IPS-15b (cell line): ENCODE measurements around the gene C2CD5.

Experiments used
- H3K27me3 ChIP-seq: one replicate; pipeline ENCODE4 v1.6.1; 2013; ENCODE audit warnings: low read length; ENCODE audit not compliant: control insufficient read depth, insufficient read depth
- H3K36me3 ChIP-seq: one replicate; pipeline ENCODE4 v1.6.1; 2013; ENCODE audit warnings: low read length; ENCODE audit not compliant: control insufficient read depth, insufficient read depth
- H3K4me1 ChIP-seq: one replicate; pipeline ENCODE4 v1.6.1; 2013; ENCODE audit warnings: mild to moderate bottlenecking, low read length; ENCODE audit not compliant: control insufficient read depth, insufficient read depth
- H3K4me3 ChIP-seq: one replicate; pipeline ENCODE4 v1.5.1; 2013; ENCODE audit warnings: low read depth, low read length
- H3K9ac ChIP-seq: one replicate; pipeline ENCODE4 v1.6.1; 2013; ENCODE audit warnings: low read depth, mild to moderate bottlenecking, low read length
- H3K9me3 ChIP-seq: one replicate; pipeline ENCODE4 v1.6.1; 2013; ENCODE audit warnings: mild to moderate bottlenecking, low read length; ENCODE audit not compliant: control insufficient read depth, insufficient read depth

C2CD5 gene

GRCh38 chr12:22535038-22535437, 9.3 kb downstream of the C2CD5 start:
- Histone ChIP-seq H3K9me3 (no peaks in the 10 kb centered on the region), H3K4me1 (peaks cover 11% of the 10 kb centered on the region), H3K4me3 (no peak overlapping the region), H3K9ac (no peak overlapping the region), H3K27me3 (no peaks in the 10 kb centered on the region), H3K36me3 (peaks cover 4% of the 10 kb centered on the region)

- Histone ChIP-seq H3K4me1 (peaks cover 7% of the 10 kb centered on the region), H3K36me3 (peaks cover 4% of the 10 kb centered on the region), H3K9ac (no peak overlapping the region), H3K9me3 (no peaks in the 10 kb centered on the region), H3K4me3 (no peak overlapping the region), H3K27me3 (no peaks in the 10 kb centered on the region)
Measured at GRCh38 chr12:22533155-22533554, 11.2 kb downstream of the C2CD5 start.

- Histone ChIP-seq H3K9ac (no peak overlapping the region), H3K4me1 (peaks cover 6% of the 10 kb centered on the region), H3K27me3 (no peaks in the 10 kb centered on the region), H3K4me3 (no peak overlapping the region), H3K36me3 (peaks cover 4% of the 10 kb centered on the region), H3K9me3 (no peaks in the 10 kb centered on the region)
Measured at GRCh38 chr12:22532317-22532716, 12.0 kb downstream of the C2CD5 start.

- Histone ChIP-seq H3K9ac (no peak overlapping the region), H3K9me3 (no peaks in the 10 kb centered on the region), H3K36me3 (peaks cover 4% of the 10 kb centered on the region), H3K27me3 (no peaks in the 10 kb centered on the region), H3K4me3 (no peak overlapping the region), H3K4me1 (peaks cover 6% of the 10 kb centered on the region)
Measured at GRCh38 chr12:22531205-22531604, 13.1 kb downstream of the C2CD5 start.

- Histone ChIP-seq H3K27me3 (no peaks in the 10 kb centered on the region), H3K9me3 (no peaks in the 10 kb centered on the region), H3K9ac (no peak overlapping the region), H3K4me1 (no peaks in the 10 kb centered on the region), H3K4me3 (no peak overlapping the region), H3K36me3 (peaks cover 4% of the 10 kb centered on the region)
Measured at GRCh38 chr12:22529281-22530060, 14.9 kb downstream of the C2CD5 start.

GRCh38 chr12:22527999-22528398, 16.3 kb downstream of the C2CD5 start:
- no peak overlapping the region for H3K9ac ChIP-seq

GRCh38 chr12:22526836-22527235, 17.5 kb downstream of the C2CD5 start:
- no peak overlapping the region for H3K9ac ChIP-seq
- H3K4me3 ChIP-seq: no peak overlapping the region
- H3K27me3 ChIP-seq: no peaks in the 10 kb centered on the region
- no peaks in the 10 kb centered on the region for H3K9me3 ChIP-seq
- peaks cover 11% of the 10 kb centered on the region for H3K36me3 ChIP-seq
- no peaks in the 10 kb centered on the region for H3K4me1 ChIP-seq

More at GRCh38 chr12:22527999-22528398, 16.3 kb downstream of the C2CD5 start:
- peaks cover 8% of the 10 kb centered on the region for H3K36me3 ChIP-seq
- no peaks in the 10 kb centered on the region for H3K27me3 ChIP-seq
- H3K4me3 ChIP-seq: no peak overlapping the region
- no peaks in the 10 kb centered on the region for H3K4me1 ChIP-seq
- no peaks in the 10 kb centered on the region for H3K9me3 ChIP-seq

- no peak overlapping the region for H3K4me3 ChIP-seq
- H3K9ac ChIP-seq: no peak overlapping the region
- H3K27me3 ChIP-seq: no peaks in the 10 kb centered on the region
- no peaks in the 10 kb centered on the region for H3K4me1 ChIP-seq
- H3K9me3 ChIP-seq: no peaks in the 10 kb centered on the region
- H3K36me3 ChIP-seq: peaks cover 11% of the 10 kb centered on the region
Measured at GRCh38 chr12:22525426-22525825, 18.9 kb downstream of the C2CD5 start.

- no peak overlapping the region for H3K9ac ChIP-seq
- no peak overlapping the region for H3K4me3 ChIP-seq
- H3K27me3 ChIP-seq: no peaks in the 10 kb centered on the region
- peaks cover 7% of the 10 kb centered on the region for H3K36me3 ChIP-seq
- no peaks in the 10 kb centered on the region for H3K4me1 ChIP-seq
- H3K9me3 ChIP-seq: no peaks in the 10 kb centered on the region
Measured at GRCh38 chr12:22518998-22519397, 25.3 kb downstream of the C2CD5 start.

- H3K27me3 ChIP-seq: no peaks in the 10 kb centered on the region
- H3K9me3 ChIP-seq: no peaks in the 10 kb centered on the region
- no peaks in the 10 kb centered on the region for H3K4me1 ChIP-seq
- peaks cover 3% of the 10 kb centered on the region for H3K36me3 ChIP-seq
- no peak overlapping the region for H3K4me3 ChIP-seq
- H3K9ac ChIP-seq: no peak overlapping the region
Measured at GRCh38 chr12:22518060-22518719, 26.2 kb downstream of the C2CD5 start.

- H3K36me3 ChIP-seq: no peaks in the 10 kb centered on the region
- no peak overlapping the region for H3K4me3 ChIP-seq
- H3K9ac ChIP-seq: no peak overlapping the region
- no peaks in the 10 kb centered on the region for H3K9me3 ChIP-seq
- no peaks in the 10 kb centered on the region for H3K4me1 ChIP-seq
- no peaks in the 10 kb centered on the region for H3K27me3 ChIP-seq
Measured at GRCh38 chr12:22514875-22515274, 29.5 kb downstream of the C2CD5 start.

- no peak overlapping the region for H3K9ac ChIP-seq
- H3K36me3 ChIP-seq: no peaks in the 10 kb centered on the region
- no peak overlapping the region for H3K4me3 ChIP-seq
Measured at GRCh38 chr12:22505826-22506225, 38.5 kb downstream of the C2CD5 start.

More at GRCh38 chr12:22505826-22506225, 38.5 kb downstream of the C2CD5 start:
- Histone ChIP-seq H3K4me1 (no peaks in the 10 kb centered on the region), H3K9me3 (no peaks in the 10 kb centered on the region), H3K27me3 (no peaks in the 10 kb centered on the region)
